Measurements from ENCODE around the gene DOLPP1.

The DOLPP1 gene

DNA sequence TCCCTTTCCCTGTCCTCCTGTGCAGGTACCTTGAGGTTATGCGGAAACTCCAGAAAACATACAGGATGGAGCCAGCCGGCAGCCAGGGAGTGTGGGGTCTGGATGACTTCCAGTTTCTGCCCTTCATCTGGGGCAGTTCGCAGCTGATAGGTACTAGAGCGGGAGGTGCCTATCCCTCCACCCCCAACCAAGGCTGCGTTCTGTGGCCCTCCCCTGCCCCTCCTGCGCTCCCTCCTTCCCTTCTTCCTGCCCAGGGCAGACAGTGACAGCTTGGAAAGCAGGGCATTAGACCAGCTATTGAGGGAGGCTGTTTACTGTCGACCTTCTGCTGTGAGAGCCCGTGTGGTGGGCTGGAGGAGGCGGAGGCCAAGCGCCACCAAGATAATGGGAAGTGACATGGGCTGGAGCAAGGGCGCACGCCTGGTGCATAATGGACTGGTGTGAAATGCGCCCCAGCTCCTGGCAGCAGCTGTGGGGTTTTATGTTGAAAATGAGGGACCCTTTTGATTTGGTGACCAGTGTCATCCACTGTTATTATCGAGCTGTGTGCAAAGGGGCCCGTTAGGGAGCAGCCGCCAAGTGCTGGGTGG is 55.6 kb downstream of the DOLPP1 start:
- no peak for DNase-seq (ENCODE audit: extremely low read depth in 1 of 2, low read depth in 1 of 2)

- no peak for DNase-seq (ENCODE audit: extremely low read depth in 1 of 2, low read depth in 1 of 2)
These were observed 56.6 kb downstream of the DOLPP1 start for GRCh38 chr9:129137292-129138143.

DNA sequence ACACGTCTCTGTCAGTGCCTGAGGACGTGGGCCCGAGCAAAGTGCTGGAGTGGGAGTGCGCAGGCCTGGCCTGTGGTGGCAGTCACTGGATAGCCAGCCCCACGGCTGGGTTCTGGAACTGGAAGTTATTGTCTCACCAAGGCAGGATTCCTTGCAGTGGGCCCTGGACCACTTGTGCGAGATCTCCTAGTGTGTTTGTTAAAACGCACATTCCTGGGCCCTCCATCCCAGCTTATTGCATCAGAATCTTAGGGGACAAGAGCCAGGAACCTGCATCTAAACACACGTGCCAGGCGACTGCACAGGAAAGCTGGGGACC is 57.2 kb downstream of the DOLPP1 start:
- DNase-seq (ENCODE audit: extremely low read depth in 1 of 2, low read depth in 1 of 2) = no peak

DNA sequence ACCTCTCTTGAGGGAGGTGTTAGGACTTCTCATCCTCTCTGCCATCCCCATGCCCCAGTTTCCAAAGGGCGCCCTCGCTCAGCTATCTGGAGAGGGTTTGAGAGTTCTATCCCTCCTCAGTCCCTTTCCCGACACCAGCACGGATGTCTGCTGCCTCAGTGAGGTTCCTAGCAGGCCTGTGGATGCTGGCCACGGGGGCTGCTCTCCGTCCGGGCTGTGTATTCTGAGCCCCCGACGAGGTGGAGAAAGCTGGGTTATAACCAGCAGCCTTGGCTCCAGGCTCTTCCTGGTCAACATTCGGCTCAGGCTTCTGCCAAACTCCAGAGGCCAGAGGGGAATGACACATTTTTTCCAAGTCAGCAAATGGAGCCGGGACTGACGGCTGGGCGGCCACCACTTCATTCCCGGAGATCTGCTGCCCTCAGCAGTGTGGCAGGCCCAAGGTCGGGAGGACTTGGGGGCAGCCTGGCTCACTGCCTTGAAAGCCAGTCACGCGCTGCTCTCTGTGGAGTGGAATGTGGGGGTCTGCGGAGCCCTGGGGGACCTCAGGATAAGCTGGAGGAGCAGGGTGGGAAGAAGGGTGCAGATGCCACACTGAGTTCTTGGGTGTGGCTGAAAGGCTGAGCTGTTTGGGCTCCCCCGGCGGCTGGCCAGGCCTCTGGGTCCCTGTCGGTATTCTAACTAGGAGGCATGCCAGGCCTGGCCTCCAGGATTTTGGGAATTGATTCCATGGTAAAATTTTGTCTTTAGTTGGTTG is 57.7 kb downstream of the DOLPP1 start:
- DNase-seq (ENCODE audit: extremely low read depth in 1 of 2, low read depth in 1 of 2) = no peak

DNA sequence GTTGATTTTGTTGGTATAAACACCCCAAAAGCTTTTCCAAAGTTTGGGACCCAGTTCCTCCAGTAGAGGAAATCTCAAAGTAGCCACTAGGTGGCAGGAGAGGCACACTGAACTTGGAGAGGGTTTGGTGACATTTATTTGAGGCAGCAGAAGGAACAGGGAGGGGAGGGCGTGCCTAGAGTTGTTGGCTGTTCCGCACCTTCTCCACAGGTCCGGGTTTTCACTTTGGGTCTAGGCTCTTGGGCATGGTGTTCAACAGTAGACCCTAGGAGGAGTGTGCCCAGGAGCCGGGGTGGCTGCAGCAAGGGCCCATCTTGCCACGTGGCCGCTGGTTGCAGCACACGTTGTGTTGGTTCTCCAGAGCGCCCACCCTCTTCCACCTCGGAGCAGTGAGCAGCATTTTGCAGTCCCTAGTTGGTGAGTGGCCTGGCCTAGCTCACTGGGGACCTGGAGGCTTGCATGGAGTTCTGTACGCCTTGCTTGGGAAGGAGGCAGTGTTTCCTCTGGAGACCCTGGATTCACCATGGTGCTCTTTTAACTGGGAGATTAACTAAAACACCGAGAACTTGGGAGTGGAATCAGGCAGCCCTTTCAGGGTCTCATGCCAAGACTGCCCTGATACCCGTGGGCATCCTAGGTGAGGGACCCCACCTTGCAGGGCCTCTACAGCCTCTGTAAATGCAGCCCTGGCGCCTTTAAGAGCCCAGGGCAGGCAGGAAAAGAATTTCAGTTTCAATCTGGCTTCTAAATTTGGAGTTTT is 58.5 kb downstream of the DOLPP1 start:
- DNase-seq (ENCODE audit: extremely low read depth in 1 of 2, low read depth in 1 of 2) = peak; percentile 24 to 53

DNA sequence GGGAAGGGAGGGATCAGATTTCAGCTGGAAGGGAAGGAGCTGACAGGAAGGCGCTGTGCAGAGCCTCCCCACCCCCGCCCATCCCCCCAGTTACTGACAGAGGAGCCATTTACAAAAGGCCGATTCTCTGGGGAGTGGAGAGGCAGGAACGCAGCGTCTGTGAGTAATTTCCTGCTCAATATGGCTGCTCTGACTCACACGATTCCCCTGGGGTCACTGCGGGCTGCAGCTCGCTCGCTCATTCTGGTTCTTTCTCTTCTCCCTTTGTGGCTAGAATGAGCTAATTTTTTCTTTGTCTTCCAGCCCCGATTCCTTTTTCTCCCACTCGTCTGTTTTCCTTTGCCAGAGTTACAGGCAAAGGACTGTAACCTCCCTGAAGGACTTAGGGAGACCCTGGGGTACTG is 59.1 kb downstream of the DOLPP1 start:
- peak; percentile 67 to 86 for DNase-seq (ENCODE audit: extremely low read depth in 1 of 2, low read depth in 1 of 2)
